Heart left ventricle (tissue), 13 donors: Measurements from ENCODE around the gene CDC27.

Source experiments
- POLR2A ChIP-seq, 2 donors: fragments of 450-650 bp; IDR thresholded peaks; one replicate each; pipeline ENCODE4 v1.6.1; 2017; ENCODE audit warnings: antibody characterized with exemption in 2 of 2, mild to moderate bottlenecking in 2 of 2, moderate library complexity in 2 of 2
- TF ChIP-seq, protein P1 (sequence below), 12 donors: fragments of 200-600 bp; sonication (generic) in 4 of 12; IDR thresholded peaks; one replicate each; pipeline versions ENCODE4 v1.5.0 to v1.8.0; 2018 to 2022; ENCODE audit warnings: antibody characterized with exemption in 12 of 12, mild to moderate bottlenecking in 5 of 12
- donor health status: ischemic (EF 13 %, LVEDD 7.1; RV severe dilation, severe dysfunction).
- donor health status: DM: no; HTN: yes; CAD: no.
- donor health status: DM: no; HTN: no; CAD: no.
- donor health status: ischemic (EF 25% LVEDD 6.9; RV normal size, moderate dysfunction).
- donor health status: ischemic (EF 25% LVEDD 5.7; RV mildly dilated, moderate dysfunction).
- donor health status: ischemic (EF 35%, LVEDD 5.7; RV mildly dilated, moderate dysfunction).
- donor health status: nonischemic (EF 11% LVEDD 7.7; RV severe dilation, severe dysfunction).
- donor health status: DM: yes; HTN: yes; CAD: no.
- donor health status: PGD.
- donor health status: ischemic (EF 29% LVEDD 5.4; RV normal size, mild dysfunction).
- donor health status: nonischemic (EF 23%, LVEDD 6.1; RV moderate dilation, normal function).

DNA sequence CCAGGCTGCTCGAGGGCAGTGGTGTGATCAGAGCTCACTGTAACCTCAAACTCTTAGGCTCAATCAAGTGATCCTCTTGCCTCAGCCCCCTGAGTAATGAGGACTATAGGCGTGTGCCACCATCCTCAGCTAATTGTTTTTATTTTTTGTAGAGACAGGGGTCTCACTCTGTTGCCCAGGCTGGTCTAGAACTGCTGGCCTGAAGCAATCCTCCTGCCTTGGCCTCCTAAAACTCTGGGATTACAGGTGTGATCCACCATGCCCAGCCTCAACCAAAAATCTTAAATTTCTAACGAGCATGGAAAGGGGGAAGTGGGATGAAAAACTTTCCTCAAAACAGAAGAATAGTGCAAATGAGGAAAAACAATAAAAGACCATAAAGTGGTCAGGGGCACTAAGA, 92.8 kb downstream of the CDC27 start:
- TF ChIP-seq, protein P1, sequence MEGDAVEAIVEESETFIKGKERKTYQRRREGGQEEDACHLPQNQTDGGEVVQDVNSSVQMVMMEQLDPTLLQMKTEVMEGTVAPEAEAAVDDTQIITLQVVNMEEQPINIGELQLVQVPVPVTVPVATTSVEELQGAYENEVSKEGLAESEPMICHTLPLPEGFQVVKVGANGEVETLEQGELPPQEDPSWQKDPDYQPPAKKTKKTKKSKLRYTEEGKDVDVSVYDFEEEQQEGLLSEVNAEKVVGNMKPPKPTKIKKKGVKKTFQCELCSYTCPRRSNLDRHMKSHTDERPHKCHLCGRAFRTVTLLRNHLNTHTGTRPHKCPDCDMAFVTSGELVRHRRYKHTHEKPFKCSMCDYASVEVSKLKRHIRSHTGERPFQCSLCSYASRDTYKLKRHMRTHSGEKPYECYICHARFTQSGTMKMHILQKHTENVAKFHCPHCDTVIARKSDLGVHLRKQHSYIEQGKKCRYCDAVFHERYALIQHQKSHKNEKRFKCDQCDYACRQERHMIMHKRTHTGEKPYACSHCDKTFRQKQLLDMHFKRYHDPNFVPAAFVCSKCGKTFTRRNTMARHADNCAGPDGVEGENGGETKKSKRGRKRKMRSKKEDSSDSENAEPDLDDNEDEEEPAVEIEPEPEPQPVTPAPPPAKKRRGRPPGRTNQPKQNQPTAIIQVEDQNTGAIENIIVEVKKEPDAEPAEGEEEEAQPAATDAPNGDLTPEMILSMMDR (IDR thresholded peaks at IDR 0.05): no peak
- TF ChIP-seq POLR2A (IDR thresholded peaks at IDR 0.05): no peak
